Colonic mucosa (tissue), 4 donors: ENCODE data around the gene LRFN2. TPM values are rescaled to one million over a fixed set of nuclear protein-coding genes. Genes with fewer than 3 reads are reported as not detected.

Source experiments
- DNase-seq: peaks from one replicate; pipeline ENCODE4 v3.0.0-alpha.2; 2020
- H3K27ac ChIP-seq: fragments of 200-600 bp; one replicate; pipeline ENCODE4 v1.8.0; 2021
- H3K27me3 ChIP-seq: fragments of 200-600 bp; one replicate; pipeline ENCODE4 v1.8.0; 2021
- H3K36me3 ChIP-seq: fragments of 200-600 bp; one replicate; pipeline ENCODE4 v1.8.0; 2021
- H3K4me1 ChIP-seq: fragments of 200-600 bp; one replicate; pipeline ENCODE4 v1.8.0; 2021; ENCODE audit warnings: mild to moderate bottlenecking
- H3K4me3 ChIP-seq: fragments of 200-600 bp; one replicate; pipeline ENCODE4 v1.8.0; 2021
- H3K9ac ChIP-seq, 2 donors: one replicate each; pipeline ENCODE4 v1.7.0; 2013; ENCODE audit warnings: control low read depth in 2 of 2, low read depth in 2 of 2, low read length in 2 of 2
- H3K9me3 ChIP-seq: fragments of 200-600 bp; one replicate; pipeline ENCODE4 v1.8.0; 2021
- CTCF ChIP-seq: fragments of 200-600 bp; IDR thresholded peaks from one replicate; pipeline ENCODE4 v1.8.0; 2022; ENCODE audit warnings: antibody characterized with exemption, mild to moderate bottlenecking
- intact Hi-C: fragments of 100-400 bp; cut with DNase I; formaldehyde crosslinking; loops from one replicate; pipeline ENCODE4 v1.14.1; 2022
- total RNA-seq, 2 donors: library from RNA; stranded (reverse); fragmentation: NEBNext Ultra II Directional in 1 of 2; extraction: Animal tissue kit (Norgen Biotek cat#: 25700) in 1 of 2; gene quantifications; one replicate each; pipeline ENCODE4 v1.2.1, GENCODE V29; 2021
- donor health status: healthy.
- donor health status: DM: no; HTN: no; CAD: no.
- donor health status: DM: no; HTN: no; CAD: no.

LRFN2 gene
- total RNA-seq, 2 donors from 2014 or later, result 0.21 to 0.22 TPM

GRCh38 chr6:40399888-40400457 lies 187.2 kb downstream of the LRFN2 start:
- Histone ChIP-seq H3K36me3 (no peaks in the 10 kb centered on the region), H3K9me3 (no peaks in the 10 kb centered on the region), H3K27ac (no peak overlapping the region), H3K9ac (no peak overlapping the region), H3K4me3 (no peak overlapping the region), H3K4me1 (no peaks in the 10 kb centered on the region), H3K27me3 (no peaks in the 10 kb centered on the region)
- no peak for TF ChIP-seq CTCF
- intact Hi-C loops, result no loop called here
- DNase-seq, result no peak

GRCh38 chr6:40398810-40399477 lies 188.2 kb downstream of the LRFN2 start:
- DNase-seq, result no peak
- Histone ChIP-seq H3K4me3 (no peak overlapping the region), H3K9ac (no peak overlapping the region), H3K36me3 (no peaks in the 10 kb centered on the region), H3K27ac (no peak overlapping the region), H3K27me3 (no peaks in the 10 kb centered on the region), H3K4me1 (no peaks in the 10 kb centered on the region), H3K9me3 (no peaks in the 10 kb centered on the region)
- intact Hi-C loops, result no loop called here
- TF ChIP-seq CTCF, result no peak

GRCh38 chr6:40398034-40398691 lies 189.0 kb downstream of the LRFN2 start:
- DNase-seq, result no peak
- no peak overlapping the region for H3K27ac ChIP-seq
- no peak for TF ChIP-seq CTCF
- no peaks in the 10 kb centered on the region for H3K4me1 ChIP-seq
- no peaks in the 10 kb centered on the region for H3K9me3 ChIP-seq
- no peaks in the 10 kb centered on the region for H3K36me3 ChIP-seq
- no peak overlapping the region for H3K4me3 ChIP-seq
- intact Hi-C loops, result no loop called here
- H3K9ac ChIP-seq, result no peak overlapping the region
- no peaks in the 10 kb centered on the region for H3K27me3 ChIP-seq

- H3K27me3 ChIP-seq, result no peaks in the 10 kb centered on the region
- no peaks in the 10 kb centered on the region for H3K9me3 ChIP-seq
- no peaks in the 10 kb centered on the region for H3K36me3 ChIP-seq
- H3K9ac ChIP-seq, result no peak overlapping the region
- no peak overlapping the region for H3K4me3 ChIP-seq
- no peak for DNase-seq
- TF ChIP-seq CTCF, result no peak
- no peak overlapping the region for H3K27ac ChIP-seq
- no peaks in the 10 kb centered on the region for H3K4me1 ChIP-seq
- intact Hi-C loops, result no loop called here
Observed at GRCh38 chr6:40397287-40398033, 189.7 kb downstream of the LRFN2 start.

- no peaks in the 10 kb centered on the region for H3K9me3 ChIP-seq
- no peak overlapping the region for H3K4me3 ChIP-seq
- H3K27ac ChIP-seq, result no peak overlapping the region
- no peaks in the 10 kb centered on the region for H3K4me1 ChIP-seq
- DNase-seq, result no peak
- no peaks in the 10 kb centered on the region for H3K27me3 ChIP-seq
- no peak overlapping the region for H3K9ac ChIP-seq
- no peaks in the 10 kb centered on the region for H3K36me3 ChIP-seq
- no peak for TF ChIP-seq CTCF
- intact Hi-C loops, result no loop called here
Observed at GRCh38 chr6:40395698-40396076, 191.5 kb downstream of the LRFN2 start.
